ENCODE data around the gene OIP5. TPM values are rescaled to one million over a fixed set of nuclear protein-coding genes. Genes with fewer than 3 reads are reported as not detected.

OIP5 gene
- total and polyA plus RNA-seq, 2 of the 4 experiments (the other 2 are of a cell fraction) = 4.1 to 5.5 TPM

- no peak overlapping the region for H4K8ac ChIP-seq (ENCODE audit: low read depth in 2 of 2, low read length in 2 of 2)
- in situ Hi-C loops (cut with MboI; ENCODE audit: low sequenced_read_pairs) = no loop called here
- peaks cover 0 to 6% of the 10 kb centered on the region in 2 experiments; a peak in 3 of 4 replicates for H3K79me1 ChIP-seq (ENCODE audit: low read depth in 1 of 2, low read length in 2 of 2)
- no peak overlapping the region for H2BK20ac ChIP-seq (ENCODE audit: low read depth, low read length)
- no peaks in the 10 kb centered on the region for H4K20me1 ChIP-seq (ENCODE audit: insufficient read depth, low read length)
- H3K36me3 ChIP-seq (ENCODE audit: control insufficient read depth, insufficient read depth, low read length) = peaks cover 5% of the 10 kb centered on the region
- H4K5ac ChIP-seq (ENCODE audit: low read depth, low read length) = no peak overlapping the region
- no peak overlapping the region for H4K91ac ChIP-seq (ENCODE audit: insufficient read depth, low read depth, low read length)
- peak; percentile 51 for ATAC-seq (ENCODE audit: low read depth)
- BruUV-seq (replicated peaks) = no TSS peak
- H3K9me1 ChIP-seq (ENCODE audit: insufficient read depth, low read length) = peaks cover 5% of the 10 kb centered on the region; the same call in 1 of the 2 replicates
- ChIA-PET CTCF (no interaction called here), POLR2A (ENCODE audit: unreplicated experiment) (no interaction called here)
- peak; percentile 52 for DNase-seq
- H2AK5ac ChIP-seq (ENCODE audit: low read depth, low read length) = no peak overlapping the region
- H3K27ac ChIP-seq (ENCODE audit: insufficient read depth, low read length) = no peak overlapping the region
- H2BK5ac ChIP-seq (ENCODE audit: low read depth, low read length, poor library complexity, severe bottlenecking) = no peak overlapping the region
- H2BK120ac ChIP-seq (ENCODE audit: low read depth, low read length) = no peak overlapping the region
- no peak overlapping the region for H3K18ac ChIP-seq (ENCODE audit: low read depth, low read length)
- TF ChIP-seq ELK1 (IDR thresholded peaks at IDR 0.05; ENCODE audit: borderline replicate concordance, low read depth, low read length) (no peak), CEBPB (IDR thresholded peaks at IDR 0.05; ENCODE audit: low read depth, low read length) (peak; percentile 50; the same call in 1 of the 2 replicates), MAFK (IDR thresholded peaks at IDR 0.05; ENCODE audit: low read depth, low read length) (peak; percentile 48), MXI1 (IDR thresholded peaks at IDR 0.05; ENCODE audit: borderline replicate concordance, low read depth, low read length) (no peak), RAD21 (IDR thresholded peaks at IDR 0.05; ENCODE audit: low read length) (no peak)
- H2AFZ ChIP-seq (replicated peaks; ENCODE audit: low read length, poor library complexity) = no peak overlapping the region
- intact Hi-C loops (cut with micrococcal nuclease) = no loop called here
- no peak overlapping the region for H3K14ac ChIP-seq (replicated peaks; ENCODE audit: low read depth, low read length)
- dilution Hi-C loops (cut with HindIII; ENCODE audit: low sequenced_read_pairs, unreplicated experiment) = no loop called here
- H2AK9ac ChIP-seq (replicated peaks; ENCODE audit: low read depth, low read length, poor library complexity) = no peak overlapping the region
- 100% methylated on average over 1 of the region's 6 CpGs; no CpG with 5 or more reads in 1 of the 2 experiments for WGBS, 2 experiments (ENCODE audit: extremely low coverage in 2 of 2, insufficient read length in 1 of 2)
- no peak overlapping the region for H3K56ac ChIP-seq (ENCODE audit: extremely low read depth, insufficient read depth, low read length)
- no peak overlapping the region for H3K4me2 ChIP-seq (ENCODE audit: low read depth, low read length)
- H3K4me1 ChIP-seq (ENCODE audit: control insufficient read depth, insufficient read depth, low read length) = peaks cover 1% of the 10 kb centered on the region
- H3K27me3 ChIP-seq (ENCODE audit: control insufficient read depth, insufficient read depth, low read length) = no peaks in the 10 kb centered on the region
- no peak overlapping the region for H2BK15ac ChIP-seq (ENCODE audit: low read depth, low read length)
- no peak overlapping the region for H3K4ac ChIP-seq (ENCODE audit: low read depth, low read length)
- H3K4me3 ChIP-seq (ENCODE audit: insufficient read depth, low read depth, low read length) = no peak overlapping the region
- H3K9me3 ChIP-seq (ENCODE audit: control insufficient read depth, insufficient read depth, low read length) = no peaks in the 10 kb centered on the region
- no peak overlapping the region for H3K23ac ChIP-seq (ENCODE audit: low read depth, low read length)
- no peak overlapping the region for H3K9ac ChIP-seq (ENCODE audit: low read depth, low read length)
These were observed 68.5 kb downstream of the OIP5 start for GRCh38 chr15:41263891-41264351.
